Measurements from ENCODE around the gene TEAD4. TPM values are rescaled to one million over a fixed set of nuclear protein-coding genes. Genes with fewer than 3 reads are reported as not detected.

The TEAD4 gene
- total and polyA plus RNA-seq, 2 experiments from 2014 or later = 68.1 to 145 TPM

DNA sequence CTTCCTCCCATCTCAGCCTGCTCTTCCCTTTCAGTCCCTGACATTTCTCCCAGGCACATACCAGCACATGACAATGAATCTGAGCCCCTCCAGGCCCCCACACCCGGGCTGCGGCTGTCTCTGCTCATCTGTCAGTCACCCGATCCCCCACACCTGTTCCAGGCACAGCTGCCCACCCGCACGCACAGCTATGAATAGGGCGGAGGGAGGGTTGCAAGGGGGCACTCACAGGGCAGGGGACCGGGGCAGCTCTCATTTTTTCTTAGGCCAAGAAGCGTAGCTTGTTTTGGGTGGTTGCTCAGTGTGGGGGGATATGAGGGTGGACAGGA lies 74.3 kb downstream of the TEAD4 start:
- Mint-ChIP-seq H3K36me3 (ENCODE audit: low read depth) (peaks cover 54% of the 10 kb centered on the region), H3K27ac (peak overlapping the region; percentile 71), H3K4me3 (no peak overlapping the region)

More for the DNA sequence above, 74.3 kb downstream of the TEAD4 start:
- Histone ChIP-seq H3F3A (replicated peaks; ENCODE audit: low read depth) (peaks cover 29% of the 10 kb centered on the region), H4K20me1 (replicated peaks; ENCODE audit: insufficient read depth) (peaks cover 31% of the 10 kb centered on the region), H3K4me1 (ENCODE audit: insufficient read depth) (no peaks in the 10 kb centered on the region), H3K36me3 (ENCODE audit: insufficient read depth) (peaks cover 23% of the 10 kb centered on the region), H3K79me2 (replicated peaks; ENCODE audit: insufficient read depth) (no peaks in the 10 kb centered on the region), H3K27me3 (ENCODE audit: insufficient read depth) (no peaks in the 10 kb centered on the region), H3K27ac (ENCODE audit: low read depth) (peak overlapping the region; percentile 87; the same call in 1 of the 2 replicates), H2AFZ (no peak overlapping the region), H3K4me2 (no peak overlapping the region), H3K4me3 (no peak overlapping the region), H3K9me2 (ENCODE audit: insufficient read depth) (no peaks in the 10 kb centered on the region)
- H3K27me3 Mint-ChIP-seq (ENCODE audit: insufficient read depth, low read depth, poor library complexity) = peaks cover 17% of the 10 kb centered on the region
- peak; percentile 6 for ATAC-seq
- H3K4me1 Mint-ChIP-seq = peaks cover 9% of the 10 kb centered on the region
- H3K9me3 Mint-ChIP-seq = no peaks in the 10 kb centered on the region
- TF ChIP-seq ZNF114 (CRISPR knock-in tag; IDR thresholded peaks at IDR 0.05) (no peak), ETS1 (IDR thresholded peaks at IDR 0.05) (no peak), EZH2 (IDR thresholded peaks at IDR 0.05; ENCODE audit: low read depth, unreplicated experiment) (no peak), NANOG (IDR thresholded peaks at IDR 0.05; ENCODE audit: borderline replicate concordance) (no peak), ZNF462 (CRISPR knock-in tag; IDR thresholded peaks at IDR 0.05) (no peak), STAT1 (IDR thresholded peaks at IDR 0.05; ENCODE audit: unreplicated experiment) (no peak), POLR2AphosphoS5 (IDR thresholded peaks at IDR 0.05; ENCODE audit: low read depth) (no peak), REST (IDR thresholded peaks at IDR 0.05; ENCODE audit: unreplicated experiment) (no peak), ZNF331 (CRISPR knock-in tag; IDR thresholded peaks at IDR 0.05; ENCODE audit: low read depth) (no peak), JUNB (IDR thresholded peaks at IDR 0.05; ENCODE audit: unreplicated experiment) (no peak), CREB1 (CRISPR knock-in tag; IDR thresholded peaks at IDR 0.05; ENCODE audit: low read depth) (no peak), CTCF (conservative IDR thresholded peaks at IDR 0.05; ENCODE audit: low read depth in 2 of 2) (no peak), EZH2phosphoT487 (IDR thresholded peaks at IDR 0.05; ENCODE audit: unreplicated experiment) (no peak)
- no peak for DNase-seq (ENCODE audit: low spot score)
